HepG2 (cell line): ENCODE data around the gene SFI1. TPM values are rescaled to one million over a fixed set of nuclear protein-coding genes. Genes with fewer than 3 reads are reported as not detected.

Source experiments
- ARID2 ChIP-seq: sonication (generic); formaldehyde crosslinking; IDR thresholded peaks from 2 replicates; pipeline ENCODE4 v1.8.1; 2022; ENCODE audit warnings: mild to moderate bottlenecking, missing genetic modification reagents, borderline replicate concordance
- ATF4 ChIP-seq, 2 experiments: fragments of 450-650 bp in 1 of 2; sonication (generic) in 1 of 2; formaldehyde crosslinking; IDR thresholded peaks; 2 replicates each; pipeline versions ENCODE4 v1.5.0 to v1.8.0; 2020 to 2022; ENCODE audit warnings: mild to moderate bottlenecking in 1 of 2, missing genetic modification reagents in 1 of 2
- HNRNPL ChIP-seq: fragments of 200-400 bp; formaldehyde crosslinking; IDR thresholded peaks from 2 replicates; pipeline ENCODE4 v1.6.1; 2017; ENCODE audit warnings: mild to moderate bottlenecking, low read depth, low read length
- JARID2 ChIP-seq: sonication (generic); formaldehyde crosslinking; IDR thresholded peaks from 2 replicates; pipeline ENCODE4 v1.8.1; 2023; ENCODE audit warnings: missing genetic modification reagents, inconsistent platforms; ENCODE audit not compliant: insufficient replicate concordance
- RBM39 ChIP-seq: fragments of 200-400 bp; formaldehyde crosslinking; IDR thresholded peaks from one replicate; pipeline ENCODE4 v1.6.1; 2018; ENCODE audit warnings: antibody characterized with exemption, mild to moderate bottlenecking, low read depth, low read length; ENCODE audit not compliant: poor library complexity, severe bottlenecking
- RFXAP ChIP-seq: sonication (generic); formaldehyde crosslinking; IDR thresholded peaks from 2 replicates; pipeline ENCODE4 v1.4.0; 2020; ENCODE audit warnings: missing genetic modification reagents, borderline replicate concordance
- SALL1 ChIP-seq: sonication (generic); formaldehyde crosslinking; IDR thresholded peaks from 2 replicates; pipeline ENCODE4 v1.8.0; 2022; ENCODE audit warnings: mild to moderate bottlenecking, missing genetic modification reagents
- SRSF1 ChIP-seq: fragments of 200-400 bp; formaldehyde crosslinking; optimal IDR thresholded peaks from 2 replicates; pipeline ENCODE3; 2017; ENCODE audit warnings: mild to moderate bottlenecking, low read depth, low read length, moderate library complexity
- ZNF101 ChIP-seq: sonication (generic); formaldehyde crosslinking; IDR thresholded peaks from 2 replicates; pipeline ENCODE4 v1.4.0; 2020; ENCODE audit warnings: mild to moderate bottlenecking, low read depth, missing genetic modification reagents, borderline replicate concordance
- ZNF235 ChIP-seq: sonication (generic); formaldehyde crosslinking; IDR thresholded peaks from 2 replicates; pipeline ENCODE4 v1.8.1; 2023; ENCODE audit warnings: mild to moderate bottlenecking, missing genetic modification reagents, borderline replicate concordance
- ZNF282 ChIP-seq: fragments of 450-650 bp; IDR thresholded peaks from 2 replicates; pipeline ENCODE4 v1.6.1; 2018; ENCODE audit not compliant: partially characterized antibody
- ZNF329 ChIP-seq: sonication (generic); formaldehyde crosslinking; IDR thresholded peaks from 2 replicates; pipeline ENCODE4 v1.9.0; 2021; ENCODE audit warnings: low read depth, mild to moderate bottlenecking, missing genetic modification reagents
- ZNF335 ChIP-seq: sonication (generic); formaldehyde crosslinking; IDR thresholded peaks from 2 replicates; pipeline ENCODE4 v1.4.0; 2020; ENCODE audit warnings: missing genetic modification reagents
- ZNF382 ChIP-seq: sonication (generic); formaldehyde crosslinking; IDR thresholded peaks from 2 replicates; pipeline ENCODE4 v1.5.0; 2020; ENCODE audit warnings: missing genetic modification reagents, mild to moderate bottlenecking, borderline replicate concordance
- ZNF747 ChIP-seq: sonication (generic); formaldehyde crosslinking; IDR thresholded peaks from 2 replicates; pipeline ENCODE4 v1.8.1; 2023; ENCODE audit warnings: missing genetic modification reagents, mild to moderate bottlenecking, borderline replicate concordance
- ZNF75D ChIP-seq: sonication (generic); formaldehyde crosslinking; IDR thresholded peaks from 2 replicates; pipeline ENCODE4 v1.8.1; 2023; ENCODE audit warnings: missing genetic modification reagents, mild to moderate bottlenecking, borderline replicate concordance
- ZSCAN25 ChIP-seq: sonication (generic); formaldehyde crosslinking; IDR thresholded peaks from 2 replicates; pipeline ENCODE4 v1.8.0; 2022; ENCODE audit warnings: mild to moderate bottlenecking, missing genetic modification reagents
- polyA plus RNA-seq, 8 experiments: library from polyadenylated mRNA; depleted of rRNA in 3 of 8; stranded (reverse) in 7 of 8; unstranded in 1 of 8; fragments of >200 nt; fragmentation: Illumina TruSeq in 4 of 8; extraction: Trizol in 4 of 8; gene quantifications; 2 replicates each; pipeline versions ENCODE4 v1.2.1 to v1.2.3, GENCODE V29; 2011 to 2016; ENCODE audit warnings: low read depth in 4 of 8, missing spikeins in 1 of 8, mixed read lengths in 1 of 8; ENCODE audit not compliant: insufficient read depth in 1 of 8
- total RNA-seq, 5 experiments: library from RNA; depleted of rRNA; stranded (reverse); fragments of >200 nt; fragmentation: Illumina TruSeq; extraction: Trizol; gene quantifications; 2 replicates each; pipeline ENCODE4 v1.2.3, GENCODE V29; 2016; ENCODE audit warnings: low read depth in 1 of 5
- TF ChIP-seq, protein P1 (sequence below): sonication (generic); formaldehyde crosslinking; conservative IDR thresholded peaks from 2 replicates; pipeline ENCODE4 v1.8.0; 2022; ENCODE audit warnings: mild to moderate bottlenecking, moderate library complexity, missing genetic modification reagents
- TF ChIP-seq, protein P2 (sequence below): sonication (generic); formaldehyde crosslinking; IDR thresholded peaks from 2 replicates; pipeline ENCODE4 v1.4.0; 2020; ENCODE audit warnings: mild to moderate bottlenecking, missing genetic modification reagents
- TF ChIP-seq, protein P3 (sequence below): sonication (generic); formaldehyde crosslinking; IDR thresholded peaks from 2 replicates; pipeline ENCODE4 v1.4.0; 2020; ENCODE audit warnings: mild to moderate bottlenecking, missing genetic modification reagents, borderline replicate concordance
- TF ChIP-seq, protein P4 (sequence below): sonication (generic); formaldehyde crosslinking; IDR thresholded peaks from 2 replicates; pipeline ENCODE4 v1.5.0; 2020; ENCODE audit warnings: mild to moderate bottlenecking, missing genetic modification reagents

SFI1 gene
- total and polyA plus RNA-seq, 2 of the 13 experiments (the other 11 are each of a cell fraction or from before 2014, with no cell fraction given): 20.5 to 40.1 TPM

DNA sequence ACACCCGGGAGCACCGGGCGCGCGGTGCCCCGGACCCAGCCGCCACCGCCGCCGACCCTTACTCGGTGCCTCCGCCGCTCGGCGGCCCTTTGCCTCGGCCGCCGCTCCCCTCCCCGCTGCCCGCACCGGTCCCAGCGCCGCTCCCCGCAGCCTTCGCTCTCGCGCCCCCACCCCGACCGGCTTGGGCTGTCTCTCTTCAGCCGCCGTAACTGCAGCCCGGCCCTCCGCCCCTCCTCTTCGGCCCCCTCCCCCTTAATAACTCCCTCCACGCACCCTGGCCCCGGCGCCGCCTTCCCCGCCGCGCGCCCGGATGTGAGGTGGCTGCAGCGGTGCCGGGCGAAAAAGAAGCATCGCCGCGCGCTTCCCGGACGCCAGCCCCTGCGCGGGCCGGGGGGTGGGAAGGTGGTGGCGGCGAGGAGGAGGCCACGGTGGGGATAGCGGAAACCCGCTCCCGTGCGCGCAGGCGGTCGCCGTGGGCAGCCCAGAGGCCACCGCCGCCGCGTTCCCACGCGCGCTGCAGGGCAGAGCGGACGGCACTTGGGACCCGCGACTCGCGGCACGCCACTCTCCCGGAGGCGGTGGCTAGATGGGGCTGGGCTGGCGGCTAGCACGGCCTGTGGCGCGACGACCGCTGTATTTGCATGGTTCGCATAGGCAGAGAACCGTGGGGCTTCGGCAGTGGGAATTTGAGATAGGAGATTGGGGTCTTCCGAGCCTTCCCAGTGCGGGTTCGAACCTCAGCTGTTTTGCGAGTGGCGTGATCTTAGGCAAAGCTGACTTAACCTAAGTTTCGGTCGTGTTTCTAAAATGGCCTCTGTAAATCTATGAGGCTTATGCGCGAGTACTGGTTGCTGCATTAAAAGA lies 6.5 kb upstream of the SFI1 start, which contains the start of gene EIF4ENIF1 (continued):
- TF ChIP-seq ZSCAN25 (CRISPR knock-in tag) (peak; percentile 71), JARID2 (no peak), ZNF335 (CRISPR knock-in tag) (peak; percentile 98), HNRNPL (no peak), ZNF235 (CRISPR knock-in tag) (peak; percentile 85; the same call in 1 of the 2 replicates), ZNF101 (CRISPR knock-in tag) (no peak; the same call in 1 of the 2 replicates), ZNF282 (no peak), ZNF382 (CRISPR knock-in tag) (no peak), RFXAP (CRISPR knock-in tag) (no peak), ZNF747 (CRISPR knock-in tag) (peak; percentile 54; the same call in 1 of the 2 replicates), SALL1 (CRISPR knock-in tag) (peak; percentile 84), ZNF75D (CRISPR knock-in tag) (no peak), ARID2 (CRISPR knock-in tag) (peak; percentile 54; the same call in 1 of the 2 replicates), SRSF1 (no peak), ZNF329 (CRISPR knock-in tag) (no peak), RBM39 (peak; percentile 75), ATF4 (CRISPR knock-in tag; IDR thresholded peaks at IDR 0.05) (no peak)
- TF ChIP-seq, protein P1, sequence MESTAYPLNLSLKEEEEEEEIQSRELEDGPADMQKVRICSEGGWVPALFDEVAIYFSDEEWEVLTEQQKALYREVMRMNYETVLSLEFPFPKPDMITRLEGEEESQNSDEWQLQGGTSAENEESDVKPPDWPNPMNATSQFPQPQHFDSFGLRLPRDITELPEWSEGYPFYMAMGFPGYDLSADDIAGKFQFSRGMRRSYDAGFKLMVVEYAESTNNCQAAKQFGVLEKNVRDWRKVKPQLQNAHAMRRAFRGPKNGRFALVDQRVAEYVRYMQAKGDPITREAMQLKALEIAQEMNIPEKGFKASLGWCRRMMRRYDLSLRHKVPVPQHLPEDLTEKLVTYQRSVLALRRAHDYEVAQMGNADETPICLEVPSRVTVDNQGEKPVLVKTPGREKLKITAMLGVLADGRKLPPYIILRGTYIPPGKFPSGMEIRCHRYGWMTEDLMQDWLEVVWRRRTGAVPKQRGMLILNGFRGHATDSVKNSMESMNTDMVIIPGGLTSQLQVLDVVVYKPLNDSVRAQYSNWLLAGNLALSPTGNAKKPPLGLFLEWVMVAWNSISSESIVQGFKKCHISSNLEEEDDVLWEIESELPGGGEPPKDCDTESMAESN: peak; percentile 92
- TF ChIP-seq, protein P2, sequence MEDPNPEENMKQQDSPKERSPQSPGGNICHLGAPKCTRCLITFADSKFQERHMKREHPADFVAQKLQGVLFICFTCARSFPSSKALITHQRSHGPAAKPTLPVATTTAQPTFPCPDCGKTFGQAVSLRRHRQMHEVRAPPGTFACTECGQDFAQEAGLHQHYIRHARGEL: no peak
- TF ChIP-seq, protein P3, sequence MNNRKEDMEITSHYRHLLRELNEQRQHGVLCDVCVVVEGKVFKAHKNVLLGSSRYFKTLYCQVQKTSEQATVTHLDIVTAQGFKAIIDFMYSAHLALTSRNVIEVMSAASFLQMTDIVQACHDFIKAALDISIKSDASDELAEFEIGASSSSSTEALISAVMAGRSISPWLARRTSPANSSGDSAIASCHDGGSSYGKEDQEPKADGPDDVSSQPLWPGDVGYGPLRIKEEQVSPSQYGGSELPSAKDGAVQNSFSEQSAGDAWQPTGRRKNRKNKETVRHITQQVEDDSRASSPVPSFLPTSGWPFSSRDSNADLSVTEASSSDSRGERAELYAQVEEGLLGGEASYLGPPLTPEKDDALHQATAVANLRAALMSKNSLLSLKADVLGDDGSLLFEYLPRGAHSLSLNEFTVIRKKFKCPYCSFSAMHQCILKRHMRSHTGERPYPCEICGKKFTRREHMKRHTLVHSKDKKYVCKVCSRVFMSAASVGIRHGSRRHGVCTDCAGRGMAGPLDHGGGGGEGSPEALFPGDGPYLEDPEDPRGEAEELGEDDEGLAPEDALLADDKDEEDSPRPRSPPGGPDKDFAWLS (CRISPR knock-in tag): no peak
- TF ChIP-seq, protein P4, sequence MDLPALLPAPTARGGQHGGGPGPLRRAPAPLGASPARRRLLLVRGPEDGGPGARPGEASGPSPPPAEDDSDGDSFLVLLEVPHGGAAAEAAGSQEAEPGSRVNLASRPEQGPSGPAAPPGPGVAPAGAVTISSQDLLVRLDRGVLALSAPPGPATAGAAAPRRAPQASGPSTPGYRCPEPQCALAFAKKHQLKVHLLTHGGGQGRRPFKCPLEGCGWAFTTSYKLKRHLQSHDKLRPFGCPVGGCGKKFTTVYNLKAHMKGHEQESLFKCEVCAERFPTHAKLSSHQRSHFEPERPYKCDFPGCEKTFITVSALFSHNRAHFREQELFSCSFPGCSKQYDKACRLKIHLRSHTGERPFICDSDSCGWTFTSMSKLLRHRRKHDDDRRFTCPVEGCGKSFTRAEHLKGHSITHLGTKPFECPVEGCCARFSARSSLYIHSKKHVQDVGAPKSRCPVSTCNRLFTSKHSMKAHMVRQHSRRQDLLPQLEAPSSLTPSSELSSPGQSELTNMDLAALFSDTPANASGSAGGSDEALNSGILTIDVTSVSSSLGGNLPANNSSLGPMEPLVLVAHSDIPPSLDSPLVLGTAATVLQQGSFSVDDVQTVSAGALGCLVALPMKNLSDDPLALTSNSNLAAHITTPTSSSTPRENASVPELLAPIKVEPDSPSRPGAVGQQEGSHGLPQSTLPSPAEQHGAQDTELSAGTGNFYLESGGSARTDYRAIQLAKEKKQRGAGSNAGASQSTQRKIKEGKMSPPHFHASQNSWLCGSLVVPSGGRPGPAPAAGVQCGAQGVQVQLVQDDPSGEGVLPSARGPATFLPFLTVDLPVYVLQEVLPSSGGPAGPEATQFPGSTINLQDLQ (CRISPR knock-in tag): peak; percentile 85
